BE2C (cell line): ENCODE measurements around the gene ZNRF3.
"Not testable (repeated sequence)": the region's sequence is repeated elsewhere in the genome, so short reads cannot be mapped to it uniquely, and the experiment has no call there.

ENCODE experiments used
- DNase-seq: peaks from one replicate; pipeline ENCODE4 v3.0.0-alpha.2; 2020
- H3K27me3 ChIP-seq: fragments of 250-450 bp; sonication (Bioruptor Pico); 2 replicates; pipeline ENCODE4 v1.5.1; 2020; ENCODE audit warnings: mild to moderate bottlenecking
- H3K36me3 ChIP-seq: fragments of 250-450 bp; sonication (Bioruptor Pico); 2 replicates; pipeline ENCODE4 v1.5.1; 2020; ENCODE audit warnings: mild to moderate bottlenecking
- H3K4me1 ChIP-seq: fragments of 250-450 bp; sonication (Bioruptor Pico); 2 replicates; pipeline ENCODE4 v1.5.1; 2020
- H3K4me3 ChIP-seq: 2 replicates; pipeline ENCODE4 v1.5.1; 2011; ENCODE audit warnings: low read depth, low read length
- H3K9me3 ChIP-seq: fragments of 250-450 bp; sonication (Bioruptor Pico); 2 replicates; pipeline ENCODE4 v1.5.1; 2020
- CTCF ChIP-seq: IDR thresholded peaks from 2 replicates; pipeline ENCODE4 v1.5.1; 2012; ENCODE audit warnings: mild to moderate bottlenecking, low read depth, low read length

Gene ZNRF3

GRCh38 chr22:28846994-28847393 lies 36.4 kb upstream of the ZNRF3 start:
- DNase-seq = no peak
- Histone ChIP-seq H3K4me3 (no peak overlapping the region), H3K9me3 (no peaks in the 10 kb centered on the region; the same call in 1 of the 2 replicates), H3K36me3 (no peaks in the 10 kb centered on the region), H3K27me3 (no peaks in the 10 kb centered on the region), H3K4me1 (no peaks in the 10 kb centered on the region)
- no peak for TF ChIP-seq CTCF

GRCh38 chr22:28855355-28856094 lies 27.8 kb upstream of the ZNRF3 start:
- H3K36me3 ChIP-seq = no peaks in the 10 kb centered on the region
- H3K27me3 ChIP-seq = no peaks in the 10 kb centered on the region
- TF ChIP-seq CTCF = peak; percentile 99
- DNase-seq = peak; percentile 54
- no peaks in the 10 kb centered on the region for H3K4me1 ChIP-seq
- H3K9me3 ChIP-seq = no peaks in the 10 kb centered on the region
- no peak overlapping the region for H3K4me3 ChIP-seq

- no peak for DNase-seq
- H3K27me3 ChIP-seq = no peaks in the 10 kb centered on the region
- TF ChIP-seq CTCF = no peak
- no peaks in the 10 kb centered on the region for H3K9me3 ChIP-seq
- H3K4me3 ChIP-seq = no peak overlapping the region
- no peaks in the 10 kb centered on the region for H3K36me3 ChIP-seq
- H3K4me1 ChIP-seq = no peaks in the 10 kb centered on the region
Measured at GRCh38 chr22:28856095-28856455, 27.3 kb upstream of the ZNRF3 start.

GRCh38 chr22:28857288-28857687 lies 26.1 kb upstream of the ZNRF3 start:
- no peaks in the 10 kb centered on the region for H3K9me3 ChIP-seq
- no peaks in the 10 kb centered on the region for H3K4me1 ChIP-seq
- H3K36me3 ChIP-seq = no peaks in the 10 kb centered on the region
- TF ChIP-seq CTCF = no peak
- no peaks in the 10 kb centered on the region for H3K27me3 ChIP-seq
- no peak overlapping the region for H3K4me3 ChIP-seq
- DNase-seq = no peak

- Histone ChIP-seq H3K27me3 (no peaks in the 10 kb centered on the region), H3K4me3 (no peak overlapping the region), H3K36me3 (no peaks in the 10 kb centered on the region), H3K4me1 (no peaks in the 10 kb centered on the region; the same call in 1 of the 2 replicates), H3K9me3 (no peaks in the 10 kb centered on the region)
- no peak for DNase-seq
- TF ChIP-seq CTCF = no peak
Measured at GRCh38 chr22:28864878-28865596, 18.3 kb upstream of the ZNRF3 start.

GRCh38 chr22:28867191-28867590 lies 16.2 kb upstream of the ZNRF3 start:
- Histone ChIP-seq H3K36me3 (no peaks in the 10 kb centered on the region), H3K4me1 (no peaks in the 10 kb centered on the region; the same call in 1 of the 2 replicates), H3K9me3 (no peaks in the 10 kb centered on the region), H3K4me3 (no peak overlapping the region), H3K27me3 (no peaks in the 10 kb centered on the region)
- TF ChIP-seq CTCF = no peak
- no peak for DNase-seq

GRCh38 chr22:28868389-28868788 lies 15.0 kb upstream of the ZNRF3 start:
- peak; percentile 48 for DNase-seq
- not testable (repeated sequence) for H3K36me3 ChIP-seq

More at GRCh38 chr22:28868389-28868788, 15.0 kb upstream of the ZNRF3 start:
- not testable (repeated sequence) for H3K4me1 ChIP-seq, H3K9me3 ChIP-seq, H3K27me3 ChIP-seq, H3K4me3 ChIP-seq
